WTC11 (cell line): Measurements from ENCODE around the gene ATG2B.

Experiments used
- ATF2 ChIP-seq: sonication (generic); formaldehyde crosslinking; IDR thresholded peaks from 2 replicates; pipeline ENCODE4 v1.8.1; 2022; ENCODE audit warnings: low read depth, missing genetic modification reagents, borderline replicate concordance
- ATF6 ChIP-seq: sonication (generic); formaldehyde crosslinking; IDR thresholded peaks from 2 replicates; pipeline ENCODE4 v1.8.1; 2023; ENCODE audit warnings: mild to moderate bottlenecking, missing genetic modification reagents
- CTCF ChIP-seq: fragments of 200-600 bp; IDR thresholded peaks from 2 replicates; pipeline ENCODE4 v1.8.0; 2022; ENCODE audit warnings: antibody characterized with exemption
- ELF4 ChIP-seq: sonication (generic); formaldehyde crosslinking; IDR thresholded peaks from 2 replicates; pipeline ENCODE4 v1.8.1; 2022; ENCODE audit warnings: low read depth, mild to moderate bottlenecking, moderate library complexity, missing genetic modification reagents
- ETV6 ChIP-seq: sonication (generic); formaldehyde crosslinking; IDR thresholded peaks from 2 replicates; pipeline ENCODE4 v1.8.1; 2022; ENCODE audit warnings: mild to moderate bottlenecking, missing genetic modification reagents
- FOXK1 ChIP-seq: sonication (generic); formaldehyde crosslinking; IDR thresholded peaks from 2 replicates; pipeline ENCODE4 v1.8.0; 2022; ENCODE audit warnings: mild to moderate bottlenecking, moderate library complexity, missing genetic modification reagents
- JUN ChIP-seq: sonication (generic); formaldehyde crosslinking; IDR thresholded peaks from 2 replicates; pipeline ENCODE4 v1.8.0; 2023; ENCODE audit warnings: mild to moderate bottlenecking, missing genetic modification reagents
- MAX ChIP-seq: sonication (generic); formaldehyde crosslinking; IDR thresholded peaks from 2 replicates; pipeline ENCODE4 v1.8.0; 2022; ENCODE audit warnings: mild to moderate bottlenecking, missing genetic modification reagents
- MXD4 ChIP-seq: fragments of 250-450 bp; sonication (Bioruptor Pico); IDR thresholded peaks from 2 replicates; pipeline ENCODE4 v1.8.0; 2021; ENCODE audit warnings: mild to moderate bottlenecking, moderate library complexity, borderline replicate concordance
- NR1H2 ChIP-seq: sonication (generic); formaldehyde crosslinking; IDR thresholded peaks from 2 replicates; pipeline ENCODE4 v1.9.0; 2021; ENCODE audit warnings: mild to moderate bottlenecking, moderate library complexity, missing genetic modification reagents
- ZNF232 ChIP-seq: sonication (generic); formaldehyde crosslinking; IDR thresholded peaks from 2 replicates; pipeline ENCODE4 v1.8.0; 2022; ENCODE audit warnings: mild to moderate bottlenecking, missing genetic modification reagents

- TF ChIP-seq CTCF (no peak), ZNF232 (CRISPR knock-in tag) (no peak), JUN (no peak), ELF4 (CRISPR knock-in tag) (no peak), ETV6 (CRISPR knock-in tag) (no peak), ATF2 (CRISPR knock-in tag) (no peak), ATF6 (CRISPR knock-in tag) (no peak), NR1H2 (no peak), MXD4 (CRISPR knock-in tag) (no peak), MAX (CRISPR knock-in tag) (no peak), FOXK1 (no peak)
These were observed 47.1 kb downstream of the ATG2B start for GRCh38 chr14:96316087-96316486.
